8988T (cell line): ENCODE measurements around the gene TMUB1.
A peak's percentile ranks its signal among the peaks of the same experiment; 100 is the strongest.

ENCODE experiments used
- DNase-seq: peaks from one replicate; pipeline ENCODE4 v3.0.0; 2011

The TMUB1 gene

GRCh38 chr7:151120896-151121295 is 37.6 kb upstream of the TMUB1 start:
- no peak for DNase-seq

- DNase-seq = no peak
Observed at GRCh38 chr7:151119902-151120301, 36.6 kb upstream of the TMUB1 start.

GRCh38 chr7:151119055-151119415 is 35.7 kb upstream of the TMUB1 start:
- no peak for DNase-seq

GRCh38 chr7:151118108-151119054 is 35.1 kb upstream of the TMUB1 start:
- DNase-seq = no peak

GRCh38 chr7:151117565-151117964 is 34.3 kb upstream of the TMUB1 start:
- no peak for DNase-seq

- DNase-seq = no peak
Observed at GRCh38 chr7:151116603-151117440, 33.5 kb upstream of the TMUB1 start.

- peak; percentile 92 for DNase-seq
Observed at GRCh38 chr7:151115836-151116418, 32.6 kb upstream of the TMUB1 start.

GRCh38 chr7:151115121-151115835 is 32.0 kb upstream of the TMUB1 start:
- DNase-seq = no peak

GRCh38 chr7:151114151-151115090 is 31.1 kb upstream of the TMUB1 start:
- DNase-seq = no peak

- DNase-seq = peak; percentile 93
Observed at GRCh38 chr7:151113344-151114150, 30.3 kb upstream of the TMUB1 start.

GRCh38 chr7:151110941-151111645 is 27.8 kb upstream of the TMUB1 start:
- DNase-seq = peak; percentile 93

- DNase-seq = no peak
Observed at GRCh38 chr7:151110236-151110940, 27.1 kb upstream of the TMUB1 start.

GRCh38 chr7:151109094-151110048 is 26.1 kb upstream of the TMUB1 start:
- DNase-seq = no peak

- DNase-seq = no peak
Observed at GRCh38 chr7:151107882-151108281, 24.6 kb upstream of the TMUB1 start.

- DNase-seq = no peak
Observed at GRCh38 chr7:151104411-151105235, 21.3 kb upstream of the TMUB1 start.

GRCh38 chr7:151103973-151104372 is 20.7 kb upstream of the TMUB1 start:
- no peak for DNase-seq

GRCh38 chr7:151102991-151103390 is 19.7 kb upstream of the TMUB1 start:
- no peak for DNase-seq
